AG09309 (cell line): Measurements from ENCODE around the gene CCDC93.

Experiments used
- DNase-seq: peaks from one replicate; pipeline ENCODE4 v3.0.0-alpha.2; 2010; ENCODE audit warnings: low read depth
- H3K4me3 ChIP-seq: 2 replicates; pipeline ENCODE4 v1.5.1; 2011; ENCODE audit warnings: mild to moderate bottlenecking, low read depth, low read length, moderate library complexity; ENCODE audit not compliant: control insufficient read depth
- CTCF ChIP-seq: IDR thresholded peaks from 2 replicates; pipeline ENCODE4 v1.5.1; 2011; ENCODE audit warnings: mild to moderate bottlenecking, low read depth, low read length, inconsistent platforms; ENCODE audit not compliant: insufficient read depth, control insufficient read depth; ENCODE audit errors: missing control alignments

Gene CCDC93

GRCh38 chr2:118051826-118052358, 38.0 kb upstream of the CCDC93 start:
- no peak overlapping the region for H3K4me3 ChIP-seq

GRCh38 chr2:118050974-118051373, 37.1 kb upstream of the CCDC93 start:
- no peak for TF ChIP-seq CTCF
- no peak for DNase-seq
- no peak overlapping the region for H3K4me3 ChIP-seq

More at GRCh38 chr2:118051826-118052358, 38.0 kb upstream of the CCDC93 start:
- DNase-seq: no peak
- no peak for TF ChIP-seq CTCF

GRCh38 chr2:118050386-118050785, 36.5 kb upstream of the CCDC93 start:
- H3K4me3 ChIP-seq: no peak overlapping the region
- DNase-seq: no peak
- TF ChIP-seq CTCF: no peak

- DNase-seq: no peak
- no peak overlapping the region for H3K4me3 ChIP-seq
- TF ChIP-seq CTCF: no peak
These were observed 35.9 kb upstream of the CCDC93 start for GRCh38 chr2:118049816-118050140.

DNA sequence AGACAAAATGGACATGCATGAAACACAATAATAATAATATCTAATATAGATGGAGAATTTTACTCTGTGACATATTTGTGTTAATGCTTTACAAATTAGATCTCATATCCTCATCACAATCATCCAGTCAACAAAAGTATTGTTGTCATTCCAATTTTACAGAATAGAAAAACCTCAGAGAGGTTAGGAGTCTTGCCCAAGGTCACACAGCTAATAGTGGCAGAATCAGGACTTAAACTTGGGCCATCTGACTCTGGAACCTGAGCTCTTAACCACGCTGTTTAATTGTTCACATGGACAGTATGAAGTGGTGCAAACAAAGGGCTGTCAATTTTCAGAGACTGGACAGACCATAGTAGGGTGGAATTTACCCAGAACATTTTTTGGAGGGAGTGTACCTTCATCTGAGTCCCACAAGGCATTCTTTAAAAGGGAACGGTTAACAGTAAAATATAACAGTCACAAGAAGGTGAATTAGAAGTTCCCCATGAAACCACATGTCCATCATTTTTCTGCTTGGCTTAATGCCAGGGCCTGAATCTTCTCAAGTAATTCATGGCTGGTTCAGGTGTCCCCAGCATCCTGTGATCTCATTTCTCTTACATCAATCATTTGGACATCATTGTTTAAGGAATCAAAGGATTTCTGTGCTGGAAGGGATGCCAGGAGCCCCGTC, 35.4 kb upstream of the CCDC93 start:
- H3K4me3 ChIP-seq: no peak overlapping the region
- no peak for TF ChIP-seq CTCF
- no peak for DNase-seq

- no peak for DNase-seq
These were observed 34.5 kb upstream of the CCDC93 start for GRCh38 chr2:118048401-118048800.

More at GRCh38 chr2:118048401-118048800, 34.5 kb upstream of the CCDC93 start:
- H3K4me3 ChIP-seq: no peak overlapping the region
- no peak for TF ChIP-seq CTCF
